Embryonic facial prominence (tissue), 1 donor: ENCODE data around the gene LGALS8.

Experiments
- DNase-seq: peaks from one replicate; pipeline ENCODE4 v3.0.0-alpha.2; 2016; ENCODE audit errors: extremely low spot score

The LGALS8 gene

DNA sequence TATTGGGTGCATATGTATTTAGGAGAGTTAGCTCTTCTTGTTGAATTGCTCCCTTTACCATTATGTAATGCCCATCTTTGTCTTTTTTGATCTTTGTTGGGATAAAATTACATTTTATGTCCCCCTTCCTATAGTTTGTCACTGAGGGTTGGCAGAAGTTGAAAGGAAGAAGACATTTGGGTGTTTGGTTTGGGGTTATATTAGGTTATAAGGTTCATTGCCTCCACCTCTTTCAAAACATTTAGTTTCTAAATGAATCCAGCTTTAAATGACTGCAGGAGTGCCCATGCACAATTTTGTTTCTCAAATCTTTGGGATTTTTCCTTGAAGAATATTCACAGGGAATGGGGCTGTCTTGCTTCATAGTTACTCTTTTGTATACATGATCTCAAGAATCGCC lies 14.6 kb upstream of the LGALS8 start:
- no peak for DNase-seq

- DNase-seq: no peak
Observed at GRCh38 chr1:236509647-236510401, 14.0 kb upstream of the LGALS8 start.

DNA sequence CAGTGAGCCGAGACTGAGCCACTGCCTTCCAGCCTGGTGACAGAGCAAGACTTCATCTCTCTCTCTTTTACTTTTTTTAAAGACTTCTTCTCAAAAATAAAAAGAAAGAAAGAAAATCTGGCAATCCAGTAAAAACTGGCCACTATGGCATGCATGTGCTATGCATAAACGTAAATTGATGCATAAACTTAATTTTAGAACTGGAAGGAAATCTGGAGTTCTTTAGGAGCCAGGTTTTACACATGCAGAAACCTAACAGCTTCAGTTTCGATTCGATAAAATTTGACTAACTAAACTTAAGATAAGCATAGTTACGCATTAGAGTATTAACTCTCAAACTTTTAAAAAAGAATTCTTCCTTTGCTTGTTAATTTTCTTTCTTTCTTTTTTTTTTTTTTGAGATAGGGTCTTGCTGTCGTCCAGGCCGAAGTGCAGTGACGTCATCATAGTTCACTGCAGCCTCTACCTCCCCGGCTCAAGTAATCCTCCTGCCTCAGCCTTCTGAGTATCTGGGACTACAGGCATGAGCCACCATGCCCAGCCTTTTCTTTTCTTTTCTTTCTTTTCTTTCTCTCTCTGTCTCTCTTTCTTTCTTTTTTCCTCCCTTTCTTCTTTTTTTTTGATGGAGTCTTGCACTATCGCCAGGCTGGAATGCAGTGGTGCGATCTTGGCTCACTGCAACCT lies 11.9 kb upstream of the LGALS8 start:
- DNase-seq: no peak

GRCh38 chr1:236514703-236515442 lies 8.9 kb upstream of the LGALS8 start:
- no peak for DNase-seq

GRCh38 chr1:236515443-236515958 lies 8.3 kb upstream of the LGALS8 start:
- DNase-seq: no peak

GRCh38 chr1:236516929-236517704 lies 6.7 kb upstream of the LGALS8 start:
- peak; percentile 46 for DNase-seq

GRCh38 chr1:236518322-236518721 lies 5.5 kb upstream of the LGALS8 start:
- no peak for DNase-seq

DNA sequence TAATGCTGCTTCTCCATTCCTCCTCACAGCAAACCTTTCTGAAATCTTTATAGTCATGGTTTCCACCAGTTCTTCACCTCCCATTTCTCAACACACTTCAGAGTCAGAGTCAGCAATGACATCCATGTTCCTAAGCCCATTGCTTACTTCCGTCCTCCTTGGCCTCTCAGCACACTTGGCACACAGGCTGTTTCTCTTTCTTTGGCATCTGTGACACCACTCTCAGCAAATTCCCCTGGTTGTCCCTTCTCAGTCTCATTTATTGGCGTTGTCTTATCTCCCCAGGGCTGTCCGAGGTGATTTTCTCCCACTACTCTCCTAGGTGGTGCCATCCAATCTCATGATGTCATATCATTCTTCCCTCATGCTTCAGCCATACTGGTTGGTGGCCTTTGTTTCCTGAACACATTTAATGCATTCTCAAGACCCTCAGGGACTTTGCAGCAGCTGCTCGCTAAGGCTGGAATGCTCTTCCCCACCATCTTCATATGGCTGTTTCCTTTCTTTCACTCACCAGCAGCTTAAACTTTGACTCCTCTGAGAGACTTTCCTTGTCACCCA lies 3.3 kb upstream of the LGALS8 start:
- no peak for DNase-seq

DNA sequence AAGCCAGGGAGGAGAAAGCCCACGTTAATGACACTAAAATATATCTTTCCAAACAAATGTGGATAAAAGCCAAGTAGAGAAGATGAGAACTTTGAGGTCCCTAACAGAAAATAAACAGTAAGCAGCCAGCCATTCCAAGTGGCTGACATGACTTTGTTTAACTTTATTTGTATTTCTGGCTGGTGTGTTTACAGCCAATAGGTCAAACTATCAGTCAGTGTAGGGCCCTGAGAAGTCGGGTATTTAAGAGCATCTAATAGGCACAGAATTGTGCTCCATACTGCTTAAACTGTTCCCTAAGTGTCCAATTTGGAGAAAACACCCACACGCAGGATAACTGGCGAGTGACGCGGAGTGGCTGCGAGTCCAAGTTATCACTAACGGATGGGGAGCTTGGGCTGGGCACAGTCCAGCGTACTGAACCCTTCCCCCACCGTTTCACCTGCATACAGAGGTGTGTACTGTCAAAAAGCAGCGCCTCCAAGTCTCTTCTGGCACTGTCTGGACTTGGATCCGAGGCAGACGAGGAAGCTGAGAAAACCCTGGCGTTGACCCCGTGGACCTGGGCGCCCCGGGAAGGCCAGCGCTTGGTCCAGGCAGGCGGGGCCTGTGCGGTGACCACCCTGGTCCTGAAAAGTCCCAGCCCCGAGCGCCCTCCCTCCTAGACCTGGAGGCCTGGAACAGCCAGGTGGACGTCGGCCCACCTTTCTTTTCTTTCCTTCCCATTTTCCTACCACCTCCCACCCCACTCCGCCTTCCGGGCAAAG lies 662 bp upstream of the LGALS8 start:
- no peak for DNase-seq

DNA sequence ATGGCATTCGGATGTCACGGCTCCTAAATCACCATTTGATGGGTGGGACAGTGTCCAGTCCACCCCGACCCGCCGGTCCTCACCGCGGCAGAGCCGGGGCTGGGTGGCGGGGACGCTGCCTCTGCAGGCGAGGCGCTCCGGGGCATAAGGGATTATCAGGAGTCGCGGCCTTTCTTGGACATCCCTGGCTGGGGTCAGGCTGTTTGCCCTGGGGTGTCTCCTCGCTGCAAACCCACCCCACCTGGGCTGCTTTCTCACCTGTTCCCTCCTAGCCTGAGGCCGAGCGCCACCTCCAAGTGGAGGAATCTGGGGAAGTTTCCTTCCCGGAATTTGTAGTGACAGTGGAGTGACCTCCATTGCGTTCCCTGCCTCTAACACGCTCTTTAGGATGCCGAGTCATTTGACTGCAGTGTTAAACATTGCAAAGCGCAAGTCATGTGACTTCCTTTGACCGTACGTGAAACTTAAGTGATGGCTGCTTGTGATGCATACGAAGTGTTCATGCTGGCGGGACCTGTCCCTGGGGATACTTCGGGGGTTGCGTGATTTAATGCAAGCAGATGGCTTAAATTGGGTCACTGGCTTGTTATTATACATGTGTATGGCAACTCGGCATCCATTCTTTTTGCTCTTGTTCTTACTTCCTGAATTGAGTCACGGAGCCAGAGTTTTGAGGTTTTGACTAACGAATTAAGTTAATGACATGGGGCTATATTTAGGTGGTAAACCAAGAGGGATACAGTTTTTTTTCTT lies 536 bp downstream of the LGALS8 start:
- no peak for DNase-seq

- DNase-seq: no peak
Observed at GRCh38 chr1:236524895-236525184, 1.1 kb downstream of the LGALS8 start.

GRCh38 chr1:236526079-236526478 lies 2.3 kb downstream of the LGALS8 start:
- no peak for DNase-seq

GRCh38 chr1:236530286-236530685 lies 6.5 kb downstream of the LGALS8 start:
- no peak for DNase-seq

DNA sequence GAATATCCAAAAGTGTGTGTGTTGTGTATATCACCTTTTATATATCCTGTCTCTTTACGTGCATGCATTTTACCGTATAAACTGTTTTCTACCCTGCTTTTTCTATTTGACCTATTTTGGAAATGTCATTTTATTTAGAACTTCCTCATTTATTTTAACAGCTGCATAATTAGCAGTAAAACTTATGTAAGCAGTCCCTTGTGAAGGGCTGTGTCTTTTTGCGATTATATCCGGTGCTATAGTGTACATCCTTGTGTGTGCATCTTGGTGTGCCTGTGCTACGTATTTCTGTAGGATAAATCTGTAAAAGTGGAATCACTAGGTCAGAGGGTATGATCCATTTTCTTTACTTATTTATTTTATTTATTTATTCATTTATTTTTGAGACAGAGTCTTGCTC lies 7.2 kb downstream of the LGALS8 start:
- no peak for DNase-seq

- DNase-seq: no peak
Observed at GRCh38 chr1:236532850-236533249, 9.1 kb downstream of the LGALS8 start.

GRCh38 chr1:236534151-236534651 lies 10.4 kb downstream of the LGALS8 start:
- DNase-seq: no peak

GRCh38 chr1:236535190-236535589 lies 11.4 kb downstream of the LGALS8 start:
- DNase-seq: no peak

DNA sequence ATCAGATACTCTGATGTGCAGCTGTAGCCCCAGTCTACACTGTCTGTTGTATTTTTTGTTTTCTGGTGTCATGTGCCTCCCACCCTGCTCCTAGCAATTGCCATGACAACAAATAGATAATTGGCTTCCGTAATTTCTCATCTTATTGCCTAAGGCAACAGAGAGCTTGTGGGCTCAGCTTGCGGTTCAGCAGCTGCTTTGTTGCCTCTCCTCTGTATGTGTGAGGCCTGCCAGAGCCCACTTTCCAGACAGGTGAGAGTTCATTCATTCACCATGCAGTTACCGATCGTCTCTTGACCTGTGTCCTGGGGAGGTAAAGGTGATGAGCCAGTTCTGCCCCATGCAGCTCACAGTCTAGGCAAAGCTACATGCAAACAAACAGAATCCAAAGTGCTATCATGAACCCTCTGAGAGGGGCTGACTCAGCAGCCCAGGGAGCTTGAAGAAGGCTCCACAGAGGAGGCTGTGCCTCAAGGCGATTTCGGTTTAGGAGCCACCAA lies 11.9 kb downstream of the LGALS8 start:
- no peak for DNase-seq

DNA sequence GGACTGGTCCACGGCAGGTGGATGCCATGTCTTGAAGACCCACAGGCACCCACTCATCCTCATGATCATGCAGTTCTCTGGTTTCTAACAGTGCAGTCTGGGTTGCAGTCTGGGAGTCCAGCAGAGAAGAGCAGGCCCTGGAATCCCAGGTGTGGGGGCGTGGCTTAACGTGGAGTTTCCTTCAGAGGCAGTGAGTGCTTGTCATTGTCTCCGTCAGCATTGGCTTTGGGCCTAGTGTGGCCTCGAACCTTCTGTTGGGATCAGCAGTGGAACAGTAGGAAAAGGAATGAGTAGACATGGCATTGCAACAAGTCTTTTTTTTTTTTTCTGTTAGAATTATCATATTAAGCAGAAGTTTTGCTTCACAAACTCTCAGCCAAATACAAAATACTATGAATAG lies 12.8 kb downstream of the LGALS8 start:
- no peak for DNase-seq
